Activated CD4-positive, CD25-positive, alpha-beta regulatory T cell treated with anti-CD3 and anti-CD28 coated beads, Interleukin-2, amount 50 U/mL, for 16 hours (primary cell): ENCODE measurements around the gene NRAP.

Experiments
- DNase-seq: peaks from one replicate; pipeline ENCODE4 v3.0.0-alpha.2; 2020; ENCODE audit warnings: low read depth, low spot score

The NRAP gene

GRCh38 chr10:113610631-113611601 is 52.9 kb downstream of the NRAP start:
- DNase-seq: no peak

GRCh38 chr10:113609704-113610108 is 54.1 kb downstream of the NRAP start:
- no peak for DNase-seq

- DNase-seq: no peak
Observed at GRCh38 chr10:113605268-113605978, 58.4 kb downstream of the NRAP start.

DNA sequence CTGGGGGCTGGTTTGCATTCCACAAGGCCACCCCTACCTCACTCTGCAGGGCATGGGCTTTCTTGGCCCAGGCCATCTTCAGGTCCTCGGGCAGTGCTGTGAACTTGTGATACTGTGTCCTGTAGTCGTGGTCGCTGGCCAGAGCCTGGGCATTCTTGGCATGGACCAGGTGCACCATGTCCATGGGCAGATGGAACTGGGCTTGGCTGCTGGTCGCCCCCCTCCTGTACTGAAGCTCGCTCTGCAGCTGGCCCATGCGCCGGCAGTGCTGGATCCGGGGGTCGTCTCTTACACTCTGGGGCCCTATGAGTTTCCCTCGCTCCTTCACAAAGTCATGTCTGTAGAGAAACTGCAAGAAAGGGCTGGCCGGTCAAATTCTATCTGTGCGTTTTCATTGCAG is 59.3 kb downstream of the NRAP start:
- DNase-seq: no peak

GRCh38 chr10:113603057-113603777 is 60.6 kb downstream of the NRAP start:
- DNase-seq: no peak

GRCh38 chr10:113600569-113600968 is 63.3 kb downstream of the NRAP start:
- no peak for DNase-seq

GRCh38 chr10:113594652-113595051 is 69.2 kb downstream of the NRAP start:
- no peak for DNase-seq

DNA sequence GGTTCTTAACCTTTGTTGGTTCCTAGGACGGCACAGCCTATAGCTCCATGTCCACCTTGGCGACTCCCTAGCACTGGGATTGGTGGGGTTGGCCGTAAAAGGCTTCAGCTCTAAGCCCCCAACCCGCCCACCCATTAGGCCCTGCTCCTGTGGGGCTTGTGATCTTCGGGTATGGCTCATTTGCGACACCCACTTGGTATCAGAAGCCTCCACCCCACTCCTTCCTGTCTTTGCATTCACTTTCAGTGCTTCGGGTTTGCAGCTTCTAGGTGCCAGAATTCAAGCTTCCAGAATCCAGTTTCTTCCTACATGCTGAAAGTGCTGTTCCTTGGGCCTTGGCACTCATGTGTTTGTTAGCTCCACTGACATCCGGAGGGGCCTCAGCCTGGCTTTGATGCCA is 71.5 kb downstream of the NRAP start:
- no peak for DNase-seq

DNA sequence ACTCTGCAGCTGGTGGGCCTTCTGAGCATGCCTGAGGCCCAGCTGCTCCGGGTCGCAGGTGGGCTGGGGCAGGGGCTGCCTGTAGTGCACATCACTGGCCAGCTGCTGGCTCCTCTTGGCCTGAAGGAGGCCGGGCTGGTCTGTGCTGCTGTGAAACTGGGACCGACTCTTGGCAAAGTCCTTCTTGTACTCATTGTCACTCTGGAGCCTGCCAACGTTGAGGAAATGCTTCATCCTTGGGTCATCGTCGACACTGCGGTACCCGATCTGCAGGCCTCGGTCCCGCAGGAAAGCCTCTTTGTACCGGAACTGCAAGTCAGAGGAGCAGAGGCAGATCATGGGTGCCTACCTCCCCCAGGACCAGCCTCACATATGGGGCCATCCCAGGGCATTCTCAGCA is 73.3 kb downstream of the NRAP start:
- DNase-seq: no peak

DNA sequence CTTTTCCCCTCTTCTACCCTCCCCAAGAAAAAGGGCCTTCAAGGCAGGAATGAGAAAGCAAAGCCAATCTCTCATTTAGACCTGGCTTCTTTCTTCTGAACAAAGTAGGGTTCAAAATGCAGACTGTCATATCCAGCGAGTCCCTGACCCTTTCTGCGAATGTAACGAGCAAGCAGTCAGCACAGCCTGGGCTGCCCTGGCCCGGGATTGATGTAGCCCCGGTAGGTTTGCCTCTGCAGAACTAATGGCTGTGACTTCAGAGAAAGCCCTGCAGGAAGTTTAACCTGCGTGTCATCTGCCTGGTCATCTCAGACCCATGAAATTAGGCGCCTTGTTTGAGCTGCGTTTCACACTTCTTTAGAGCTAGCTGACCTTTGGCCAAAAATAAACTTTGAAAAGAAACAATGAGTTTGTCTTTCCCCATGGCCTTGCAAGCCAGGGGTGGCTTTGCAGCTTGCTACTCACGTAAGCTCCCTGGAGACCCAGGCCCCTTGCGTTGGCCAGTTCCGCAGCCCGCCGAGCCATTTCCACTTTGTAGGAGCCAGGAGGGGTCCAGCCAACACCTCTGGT is 74.6 kb downstream of the NRAP start:
- no peak for DNase-seq

DNA sequence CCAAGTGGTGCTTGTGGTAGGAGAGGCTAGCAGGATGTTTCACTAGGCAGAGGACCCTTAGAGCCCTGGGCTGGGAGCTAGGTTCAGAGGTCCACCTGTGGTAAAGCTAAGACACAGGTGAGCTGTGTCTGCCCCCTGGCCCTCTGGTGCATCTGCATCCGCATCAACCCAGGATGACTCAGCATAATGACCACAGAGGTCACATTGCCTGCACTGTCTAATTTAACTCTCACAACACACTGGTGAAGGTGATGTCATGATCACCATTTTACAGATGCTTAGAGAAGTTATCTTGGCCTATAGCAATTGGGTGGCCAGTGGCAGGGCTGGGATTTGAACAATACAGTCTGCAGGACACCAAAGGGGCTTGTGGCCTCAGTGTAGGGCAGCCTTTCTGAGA is 77.9 kb downstream of the NRAP start:
- no peak for DNase-seq

DNA sequence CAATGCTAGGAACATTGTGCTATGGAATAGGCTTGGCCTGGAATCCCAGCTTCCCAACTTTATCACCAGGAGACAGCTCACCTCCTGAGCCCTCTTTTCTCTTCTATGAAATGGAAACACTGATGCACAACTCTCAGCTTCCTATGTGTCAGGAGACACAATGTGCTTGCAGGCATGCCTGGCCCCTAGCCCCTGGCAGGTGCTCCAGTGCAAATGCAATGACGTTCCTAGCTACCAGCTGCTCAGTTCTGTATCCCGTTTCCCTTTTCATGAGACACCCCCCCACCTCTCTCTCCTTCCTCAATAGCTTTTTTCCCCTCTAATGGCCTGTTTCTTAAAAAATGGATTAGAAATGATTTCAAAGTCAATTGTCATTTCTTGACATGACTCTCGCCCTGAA is 80.3 kb downstream of the NRAP start:
- DNase-seq: no peak

DNA sequence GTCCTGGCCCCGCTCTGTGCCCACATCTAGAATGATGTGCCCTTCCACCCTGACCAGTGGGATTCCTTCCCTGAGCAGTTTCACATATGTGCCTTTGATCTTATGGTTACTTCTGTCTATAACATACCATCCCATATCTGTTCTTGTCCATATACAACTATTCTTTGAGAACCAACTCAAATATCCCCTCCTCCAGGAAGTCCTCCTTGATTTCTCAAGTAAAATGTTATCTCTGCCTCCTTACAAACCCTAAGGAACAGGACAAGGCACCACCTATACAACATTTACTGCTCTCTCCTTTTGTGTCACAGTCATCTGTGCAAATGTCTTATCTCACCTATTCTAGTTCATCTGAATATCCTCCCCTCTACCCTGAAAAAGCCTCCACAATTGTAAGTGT is 82.7 kb downstream of the NRAP start:
- DNase-seq: no peak

DNA sequence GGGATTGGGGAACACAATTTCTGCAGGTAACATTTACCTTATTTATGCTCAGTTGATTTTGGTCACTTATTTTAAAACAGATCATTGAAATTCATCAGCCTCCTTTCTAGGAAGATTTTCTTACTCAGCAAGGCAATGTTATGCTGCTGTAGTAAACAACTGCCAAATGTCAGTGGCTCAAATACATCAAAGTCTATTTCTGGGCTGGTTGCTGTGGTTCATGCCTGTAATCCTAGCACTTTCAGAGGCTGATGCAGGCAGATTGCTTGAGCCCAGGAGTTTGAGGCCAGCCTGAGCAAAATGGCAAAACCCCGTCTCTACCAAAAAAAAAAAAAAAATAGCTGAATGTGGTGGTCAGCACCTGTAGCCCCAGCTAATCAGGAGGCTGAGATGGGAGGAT is 85.1 kb downstream of the NRAP start:
- DNase-seq: no peak

- DNase-seq: no peak
Observed at GRCh38 chr10:113576852-113577251, 87.0 kb downstream of the NRAP start.

DNA sequence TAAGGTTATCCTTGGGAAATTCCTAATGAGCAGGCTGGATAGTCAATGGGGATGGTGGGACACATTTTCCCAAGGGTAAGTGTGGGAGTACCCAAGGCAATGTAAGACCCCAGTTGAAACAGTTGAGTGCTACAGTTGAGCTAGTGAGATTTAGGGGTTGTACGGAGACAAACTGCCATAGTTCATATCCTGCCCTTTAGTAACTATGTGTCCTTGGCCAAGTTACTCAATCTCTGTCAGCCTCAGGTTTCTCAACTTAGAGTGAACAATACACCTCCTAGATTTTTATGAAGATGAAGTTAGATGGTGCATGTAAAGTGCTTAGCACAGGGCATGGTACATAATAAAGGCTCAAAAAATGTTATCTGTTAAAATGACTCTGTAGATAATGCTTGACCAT is 90.5 kb downstream of the NRAP start:
- DNase-seq: no peak

GRCh38 chr10:113572520-113573290 is 91.1 kb downstream of the NRAP start:
- DNase-seq: no peak

DNA sequence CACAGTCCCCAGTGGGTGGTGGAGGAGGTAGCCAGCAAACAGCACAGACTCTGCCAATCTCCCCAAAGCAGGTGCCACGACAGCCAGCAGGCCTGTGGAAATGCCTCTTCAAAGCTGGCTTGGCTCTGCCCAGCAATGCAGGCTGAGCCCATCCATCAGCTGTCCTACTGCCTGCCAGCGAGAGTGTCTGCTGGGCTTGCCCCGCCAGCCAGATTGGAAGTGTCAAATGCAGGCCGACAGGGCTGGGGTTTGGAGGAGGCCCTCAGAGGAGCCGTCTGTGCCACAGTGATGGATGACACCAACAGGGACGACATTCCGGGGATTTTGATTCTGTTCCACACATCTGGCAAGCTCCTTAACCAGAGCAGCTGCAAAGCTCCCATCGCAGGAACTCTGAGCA is 94.3 kb downstream of the NRAP start:
- no peak for DNase-seq

DNA sequence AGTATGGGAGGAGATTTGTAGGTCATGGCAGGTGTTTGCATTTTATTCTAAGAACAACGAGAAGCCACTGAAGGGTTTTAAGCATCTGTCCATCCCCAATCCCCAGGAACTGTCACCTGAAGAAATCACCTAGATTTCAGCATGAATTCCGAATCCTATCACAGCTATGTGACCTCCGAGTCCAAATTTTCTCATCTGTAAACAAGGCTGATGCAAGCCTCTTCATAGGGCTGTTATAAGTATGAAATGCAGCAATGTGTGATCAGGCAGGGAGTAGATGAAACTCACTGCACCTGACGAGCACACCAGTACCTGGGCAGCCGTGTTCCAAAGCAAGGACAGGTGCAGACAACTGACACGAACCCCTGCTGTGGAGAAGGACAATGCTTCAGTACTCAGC is 97.0 kb downstream of the NRAP start:
- DNase-seq: no peak

- DNase-seq: no peak
Observed at GRCh38 chr10:113565364-113565763, 98.5 kb downstream of the NRAP start.
